Measurements from ENCODE around the gene TECPR2. TPM values are rescaled to one million over a fixed set of nuclear protein-coding genes. Genes with fewer than 3 reads are reported as not detected.

TECPR2 gene
- total RNA-seq, 3 donors from 2014 or later (not counting 1 experiment from before 2014, with no cell fraction given), result 10.8 to 18.6 (median 15.3) TPM

DNA sequence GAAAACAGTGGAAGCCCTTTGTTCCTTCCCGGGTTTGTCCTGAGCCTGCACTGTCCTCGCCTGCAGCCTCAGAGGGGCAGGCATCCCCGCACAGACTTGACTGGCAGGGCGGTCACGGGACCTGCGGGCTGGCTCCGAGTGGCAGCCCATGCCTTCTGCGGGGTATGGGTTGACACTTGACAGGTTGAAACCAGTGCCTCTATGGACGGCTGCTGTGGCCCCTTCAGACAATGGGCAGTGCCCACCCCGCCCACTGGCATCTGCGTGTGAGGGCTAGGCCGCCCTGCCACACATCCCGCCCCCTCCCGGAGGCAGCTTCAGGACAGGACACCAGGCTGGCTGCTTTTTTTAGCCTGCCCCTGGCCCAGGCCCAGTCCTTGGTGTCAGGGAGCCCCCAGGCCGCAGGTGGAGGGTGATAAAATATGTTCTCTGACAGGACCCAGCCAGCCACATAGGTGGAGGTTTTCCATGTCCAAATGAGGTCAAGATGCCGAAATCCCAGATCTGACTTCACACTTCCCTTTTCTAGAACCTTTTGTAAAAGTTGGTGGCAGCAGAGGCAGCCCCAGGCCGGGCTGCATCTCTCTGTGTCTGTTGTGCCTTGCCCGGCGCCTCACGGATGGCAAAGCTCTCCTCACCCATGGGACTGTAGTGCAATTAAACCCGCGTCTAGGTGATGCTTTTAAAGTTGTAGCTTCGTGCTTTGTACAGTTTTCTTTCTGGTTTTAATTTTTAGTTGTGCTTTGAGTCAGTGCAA lies 136.8 kb downstream of the TECPR2 start:
- no peak overlapping the region for H3K27ac ChIP-seq (ENCODE audit: low read length)
- no peaks in the 10 kb centered on the region for H3K9me3 ChIP-seq (ENCODE audit: control insufficient read depth, insufficient read depth, low read length)
- Mint-ChIP-seq H3K27ac (peak overlapping the region; percentile 73 to 88), H3K27me3 (ENCODE audit: low read depth in 2 of 2) (no peaks in the 10 kb centered on the region), H3K4me1 (peaks cover 10 to 22% of the 10 kb centered on the region in 2 donors), H3K9me3 (no peaks in the 10 kb centered on the region), H3K4me3 (no peak overlapping the region), H3K36me3 (no peaks in the 10 kb centered on the region)
- TF ChIP-seq, protein P1, sequence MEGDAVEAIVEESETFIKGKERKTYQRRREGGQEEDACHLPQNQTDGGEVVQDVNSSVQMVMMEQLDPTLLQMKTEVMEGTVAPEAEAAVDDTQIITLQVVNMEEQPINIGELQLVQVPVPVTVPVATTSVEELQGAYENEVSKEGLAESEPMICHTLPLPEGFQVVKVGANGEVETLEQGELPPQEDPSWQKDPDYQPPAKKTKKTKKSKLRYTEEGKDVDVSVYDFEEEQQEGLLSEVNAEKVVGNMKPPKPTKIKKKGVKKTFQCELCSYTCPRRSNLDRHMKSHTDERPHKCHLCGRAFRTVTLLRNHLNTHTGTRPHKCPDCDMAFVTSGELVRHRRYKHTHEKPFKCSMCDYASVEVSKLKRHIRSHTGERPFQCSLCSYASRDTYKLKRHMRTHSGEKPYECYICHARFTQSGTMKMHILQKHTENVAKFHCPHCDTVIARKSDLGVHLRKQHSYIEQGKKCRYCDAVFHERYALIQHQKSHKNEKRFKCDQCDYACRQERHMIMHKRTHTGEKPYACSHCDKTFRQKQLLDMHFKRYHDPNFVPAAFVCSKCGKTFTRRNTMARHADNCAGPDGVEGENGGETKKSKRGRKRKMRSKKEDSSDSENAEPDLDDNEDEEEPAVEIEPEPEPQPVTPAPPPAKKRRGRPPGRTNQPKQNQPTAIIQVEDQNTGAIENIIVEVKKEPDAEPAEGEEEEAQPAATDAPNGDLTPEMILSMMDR (IDR thresholded peaks at IDR 0.05), result no peak
- ATAC-seq (no peak), DNase-seq (no peak)
- intact Hi-C loops (cut with micrococcal nuclease), result no loop called here
- peaks cover 14% of the 10 kb centered on the region for H3K4me1 ChIP-seq (ENCODE audit: control insufficient read depth, insufficient read depth, low read length)
- H3K36me3 ChIP-seq (ENCODE audit: control insufficient read depth, insufficient read depth, low read length), result peaks cover 4% of the 10 kb centered on the region
- H3K27me3 ChIP-seq (ENCODE audit: control insufficient read depth, insufficient read depth, low read length), result no peaks in the 10 kb centered on the region
- 92% methylated on average over 23 of the region's 23 CpGs for WGBS (ENCODE audit: insufficient coverage)
- no peak overlapping the region for H3K4me3 ChIP-seq (ENCODE audit: low read length)

DNA sequence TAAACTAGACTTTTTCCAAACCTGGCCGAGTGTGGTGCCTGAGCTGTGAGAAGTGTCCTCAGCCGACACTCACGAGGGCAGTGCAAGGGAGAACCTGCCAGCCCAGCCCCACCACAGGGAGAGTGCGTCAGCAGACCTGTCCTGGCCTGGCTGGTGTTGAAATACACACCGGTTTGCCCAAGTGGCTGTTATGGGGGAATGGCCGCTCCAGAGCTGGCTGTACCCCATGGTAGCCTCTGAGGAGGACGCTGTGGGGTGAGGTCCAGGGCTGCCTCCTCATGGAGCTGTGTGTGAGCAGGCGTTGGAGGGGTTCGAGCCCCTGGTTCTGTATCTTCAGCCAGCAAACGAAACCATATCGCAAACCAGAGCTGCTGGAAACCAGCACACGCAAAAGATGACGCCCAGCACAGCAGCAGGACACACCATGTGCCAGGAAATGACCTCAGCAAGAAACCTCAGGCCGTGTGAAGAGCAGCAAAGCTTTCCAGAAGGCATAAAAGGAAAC lies 137.5 kb downstream of the TECPR2 start:
- peak overlapping the region; percentile 73 to 88 for H3K27ac Mint-ChIP-seq
- H3K27me3 Mint-ChIP-seq (ENCODE audit: low read depth in 2 of 2), result no peaks in the 10 kb centered on the region
- no peak overlapping the region for H3K4me3 ChIP-seq (ENCODE audit: low read length)
- ATAC-seq (peak; percentile 78 to 89 (median 89)), DNase-seq (peak; percentile 41 to 57)
- peaks cover 4% of the 10 kb centered on the region for H3K36me3 ChIP-seq (ENCODE audit: control insufficient read depth, insufficient read depth, low read length)
- H3K4me1 Mint-ChIP-seq, result peaks cover 10 to 22% of the 10 kb centered on the region in 2 donors
- H3K36me3 Mint-ChIP-seq, result no peaks in the 10 kb centered on the region
- TF ChIP-seq, protein P1 (IDR thresholded peaks at IDR 0.05), result no peak
- intact Hi-C loops (cut with micrococcal nuclease), result no loop called here
- WGBS (ENCODE audit: insufficient coverage), result 72% methylated on average over 14 of the region's 14 CpGs
- H3K9me3 ChIP-seq (ENCODE audit: control insufficient read depth, insufficient read depth, low read length), result no peaks in the 10 kb centered on the region
- no peak overlapping the region for H3K4me3 Mint-ChIP-seq
- peaks cover 14% of the 10 kb centered on the region for H3K4me1 ChIP-seq (ENCODE audit: control insufficient read depth, insufficient read depth, low read length)
- H3K27me3 ChIP-seq (ENCODE audit: control insufficient read depth, insufficient read depth, low read length), result no peaks in the 10 kb centered on the region
- H3K27ac ChIP-seq (ENCODE audit: low read length), result peak overlapping the region; percentile 48
- no peaks in the 10 kb centered on the region for H3K9me3 Mint-ChIP-seq

DNA sequence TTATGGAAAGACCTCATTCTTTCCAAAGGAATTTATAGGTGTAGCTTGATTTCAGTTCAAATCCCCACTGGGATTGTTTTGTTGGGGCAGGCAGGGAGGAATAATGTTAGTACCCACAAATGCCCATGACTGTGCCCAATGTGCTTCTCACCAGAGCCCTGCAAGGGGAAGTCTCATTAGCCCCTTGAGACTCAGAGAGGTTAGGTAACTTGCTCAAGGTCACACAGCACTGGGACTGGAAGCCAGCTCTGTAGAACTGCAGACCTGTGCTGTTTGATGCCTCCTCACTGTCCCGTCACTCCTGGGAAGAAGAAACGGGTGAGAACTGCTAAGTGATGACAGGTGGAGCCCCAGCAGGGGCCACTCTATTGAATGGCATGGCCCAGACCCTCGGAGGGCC lies 138.0 kb downstream of the TECPR2 start:
- Histone ChIP-seq H3K4me3 (ENCODE audit: low read length) (no peak overlapping the region), H3K9me3 (ENCODE audit: control insufficient read depth, insufficient read depth, low read length) (no peaks in the 10 kb centered on the region), H3K36me3 (ENCODE audit: control insufficient read depth, insufficient read depth, low read length) (peaks cover 4% of the 10 kb centered on the region), H3K4me1 (ENCODE audit: control insufficient read depth, insufficient read depth, low read length) (peaks cover 14% of the 10 kb centered on the region), H3K27ac (ENCODE audit: low read length) (peak overlapping the region; percentile 48), H3K27me3 (ENCODE audit: control insufficient read depth, insufficient read depth, low read length) (no peaks in the 10 kb centered on the region)
- Mint-ChIP-seq H3K4me3 (no peak overlapping the region), H3K4me1 (peaks cover 10 to 22% of the 10 kb centered on the region in 2 donors), H3K36me3 (no peaks in the 10 kb centered on the region), H3K27me3 (ENCODE audit: low read depth in 2 of 2) (no peaks in the 10 kb centered on the region), H3K9me3 (no peaks in the 10 kb centered on the region), H3K27ac (peak overlapping the region; percentile 73 to 88)
- WGBS (ENCODE audit: insufficient coverage), result 93% methylated on average over 3 of the region's 3 CpGs
- ATAC-seq (peak; percentile 48 to 69 (median 57)), DNase-seq (no peak)
- intact Hi-C loops (cut with micrococcal nuclease), result no loop called here
- TF ChIP-seq, protein P1 (IDR thresholded peaks at IDR 0.05), result no peak

Measured in natural killer cell (primary cell).